ENCODE results near the gene SCYL3.
"Not testable (repeated sequence)": the region's sequence is repeated elsewhere in the genome, so short reads cannot be mapped to it uniquely, and the experiment has no call there.

Gene SCYL3, protein sequence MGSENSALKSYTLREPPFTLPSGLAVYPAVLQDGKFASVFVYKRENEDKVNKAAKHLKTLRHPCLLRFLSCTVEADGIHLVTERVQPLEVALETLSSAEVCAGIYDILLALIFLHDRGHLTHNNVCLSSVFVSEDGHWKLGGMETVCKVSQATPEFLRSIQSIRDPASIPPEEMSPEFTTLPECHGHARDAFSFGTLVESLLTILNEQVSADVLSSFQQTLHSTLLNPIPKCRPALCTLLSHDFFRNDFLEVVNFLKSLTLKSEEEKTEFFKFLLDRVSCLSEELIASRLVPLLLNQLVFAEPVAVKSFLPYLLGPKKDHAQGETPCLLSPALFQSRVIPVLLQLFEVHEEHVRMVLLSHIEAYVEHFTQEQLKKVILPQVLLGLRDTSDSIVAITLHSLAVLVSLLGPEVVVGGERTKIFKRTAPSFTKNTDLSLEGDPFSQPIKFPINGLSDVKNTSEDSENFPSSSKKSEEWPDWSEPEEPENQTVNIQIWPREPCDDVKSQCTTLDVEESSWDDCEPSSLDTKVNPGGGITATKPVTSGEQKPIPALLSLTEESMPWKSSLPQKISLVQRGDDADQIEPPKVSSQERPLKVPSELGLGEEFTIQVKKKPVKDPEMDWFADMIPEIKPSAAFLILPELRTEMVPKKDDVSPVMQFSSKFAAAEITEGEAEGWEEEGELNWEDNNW

DNA sequence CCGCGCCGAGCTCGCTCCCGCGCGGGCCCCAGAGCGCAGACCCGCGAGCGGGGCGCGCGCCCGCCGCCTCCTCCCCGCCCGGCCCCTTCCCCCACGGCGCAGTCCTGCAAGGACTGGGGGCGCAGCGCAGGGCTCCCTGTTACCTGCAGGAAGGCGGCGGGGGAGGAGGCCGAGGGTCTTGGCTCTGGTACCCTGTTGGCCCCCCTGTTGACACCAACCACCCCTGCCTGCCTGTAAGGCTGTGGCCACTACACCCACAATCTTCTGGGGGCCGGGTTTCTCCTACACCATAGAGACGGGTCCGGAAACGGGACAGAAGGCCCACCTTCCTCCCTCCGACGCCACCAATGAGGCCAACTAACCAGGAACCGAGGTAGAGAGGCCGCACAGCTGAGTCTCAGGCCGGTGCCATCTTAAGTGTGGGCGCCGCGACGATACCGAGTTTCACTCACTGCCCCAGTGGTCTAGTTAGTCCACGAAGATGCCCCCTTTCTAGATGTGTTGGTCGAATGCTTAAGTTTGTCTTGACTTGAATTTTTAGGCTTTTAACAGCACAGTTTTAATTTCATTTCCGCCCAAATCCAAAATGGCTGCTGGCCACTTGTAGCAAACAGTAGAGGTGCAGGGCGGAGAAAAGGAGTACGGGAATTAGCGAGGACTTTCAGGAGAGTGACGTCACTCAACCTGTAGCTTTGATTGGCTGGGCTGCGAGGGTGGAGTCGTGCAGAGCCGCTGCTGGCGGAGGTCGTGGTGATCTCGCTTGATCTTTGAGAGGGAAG, at the start of gene SCYL3:
SCYL3 (minus strand) TSS at position 252 of the 779 bp plus-strand sequence. CDS start 5,056 bp downstream, outside the sequence.
- DNase-seq (ENCODE audit: low read depth in 2 of 2), result peak; percentile 86 to 87

DNA sequence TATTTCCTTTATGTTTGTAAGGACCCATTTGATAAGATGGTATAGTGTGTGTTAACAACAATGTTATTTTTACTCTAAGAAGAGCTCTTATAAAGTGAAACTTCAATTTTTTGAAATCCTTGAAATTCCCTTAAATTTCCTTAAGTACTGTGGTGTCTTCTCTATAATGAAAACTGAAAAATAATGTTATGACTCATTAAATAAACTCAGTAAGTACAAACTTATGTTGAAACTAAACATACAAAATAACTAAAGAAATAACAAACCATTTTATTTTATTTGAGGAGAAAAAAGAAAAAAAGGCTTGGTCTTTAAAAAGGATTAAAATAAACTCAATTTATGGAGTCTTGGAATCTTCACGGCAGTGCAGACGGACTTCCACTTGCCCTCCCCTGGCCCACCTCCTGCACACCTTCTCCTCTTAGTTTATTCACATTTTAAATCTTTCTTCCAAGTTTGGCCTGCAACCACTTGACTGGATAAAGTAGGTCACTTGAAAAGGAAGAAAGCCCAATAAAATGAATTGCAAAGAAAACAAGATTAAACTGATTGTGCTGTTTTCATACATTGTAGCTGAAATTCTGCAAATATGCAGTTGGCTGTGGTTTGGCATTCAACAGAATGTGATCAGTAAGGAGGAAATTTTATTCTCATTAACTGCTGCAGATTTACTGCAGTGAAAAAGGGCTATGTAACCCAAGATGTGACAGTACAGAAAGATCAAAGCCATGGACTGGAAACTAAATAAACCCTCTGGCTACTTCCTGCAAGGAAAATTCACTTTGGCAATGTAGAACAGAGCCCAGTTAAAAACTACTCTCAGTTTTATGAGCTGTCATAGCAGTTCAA, 48.5 kb upstream of the SCYL3 start:
- DNase-seq (ENCODE audit: low read depth in 2 of 2), result no peak

DNA sequence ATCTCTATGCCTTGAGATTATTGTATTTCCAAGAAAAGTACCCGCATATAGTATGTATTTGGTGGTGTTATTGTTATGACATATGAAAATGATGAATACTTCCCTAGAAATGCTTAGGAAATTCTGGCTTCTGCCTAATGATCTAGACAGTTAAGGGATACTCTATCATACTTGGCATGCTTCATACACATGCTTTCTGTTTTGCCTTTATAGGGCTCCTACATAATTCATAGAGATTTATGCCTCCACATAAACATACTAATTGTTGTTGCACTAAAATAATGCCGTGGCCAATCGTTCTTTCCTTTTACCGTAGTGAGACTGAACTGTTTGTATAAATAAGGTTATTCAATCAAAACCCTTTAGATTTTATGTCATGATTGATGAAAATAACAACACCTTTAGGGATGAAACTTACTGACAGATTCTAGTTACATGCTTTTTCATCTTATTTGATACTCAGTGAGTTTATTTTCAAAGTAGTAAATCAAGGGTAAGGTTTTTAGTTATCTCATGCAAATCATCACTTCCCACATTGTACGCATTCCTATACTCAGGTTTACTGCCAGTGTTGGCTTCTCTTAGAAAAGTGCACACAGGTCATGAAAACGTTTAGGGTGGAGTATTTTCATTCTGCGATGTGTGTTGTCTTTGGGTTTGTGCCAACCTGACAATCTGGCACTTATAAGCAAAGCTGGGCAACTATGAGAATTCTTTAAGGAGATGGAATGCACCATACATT, 40.5 kb upstream of the SCYL3 start:
- no peak for DNase-seq (ENCODE audit: low read depth in 2 of 2)

- DNase-seq (ENCODE audit: low read depth in 2 of 2), result no peak
These were observed 38.1 kb upstream of the SCYL3 start for GRCh38 chr1:169931795-169932231.

GRCh38 chr1:169929210-169929526, 35.5 kb upstream of the SCYL3 start:
- no peak for DNase-seq (ENCODE audit: low read depth in 2 of 2)

DNA sequence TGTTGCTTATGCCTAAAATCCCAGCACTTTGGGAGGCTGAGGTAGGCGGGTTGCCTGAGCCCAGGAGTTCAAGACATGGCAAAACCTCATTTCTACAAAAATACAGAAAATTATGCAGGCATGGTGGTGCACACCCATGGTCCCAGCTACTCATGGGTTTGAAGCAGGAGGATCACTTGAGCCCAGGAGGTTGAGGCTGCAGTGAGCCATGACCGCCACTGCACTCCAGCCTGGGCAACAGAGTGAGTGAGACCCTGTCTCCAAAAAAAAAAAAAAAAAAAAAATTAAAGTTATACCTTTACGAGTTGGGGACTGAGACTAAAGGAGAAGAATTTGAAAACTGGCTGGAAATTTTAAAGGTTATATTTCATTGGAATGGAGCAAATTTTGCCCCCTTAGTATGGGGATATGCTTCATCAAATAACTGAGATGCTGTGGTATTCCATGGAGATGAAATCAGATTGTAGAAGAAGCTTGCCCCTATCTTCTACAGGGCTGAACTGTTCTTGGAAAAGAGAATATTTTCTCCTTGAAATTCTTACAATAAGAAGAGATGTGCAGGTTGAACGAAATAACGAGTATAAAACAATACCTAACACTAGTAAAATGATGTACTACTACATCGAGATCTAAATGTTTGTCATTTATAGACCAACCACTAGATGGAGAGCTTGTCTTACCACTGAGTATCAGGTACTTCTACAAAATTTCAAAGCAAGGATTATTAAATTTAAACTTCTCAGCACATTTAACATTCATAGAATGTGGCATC, 34.9 kb upstream of the SCYL3 start:
- DNase-seq (ENCODE audit: low read depth in 2 of 2), result no peak

DNA sequence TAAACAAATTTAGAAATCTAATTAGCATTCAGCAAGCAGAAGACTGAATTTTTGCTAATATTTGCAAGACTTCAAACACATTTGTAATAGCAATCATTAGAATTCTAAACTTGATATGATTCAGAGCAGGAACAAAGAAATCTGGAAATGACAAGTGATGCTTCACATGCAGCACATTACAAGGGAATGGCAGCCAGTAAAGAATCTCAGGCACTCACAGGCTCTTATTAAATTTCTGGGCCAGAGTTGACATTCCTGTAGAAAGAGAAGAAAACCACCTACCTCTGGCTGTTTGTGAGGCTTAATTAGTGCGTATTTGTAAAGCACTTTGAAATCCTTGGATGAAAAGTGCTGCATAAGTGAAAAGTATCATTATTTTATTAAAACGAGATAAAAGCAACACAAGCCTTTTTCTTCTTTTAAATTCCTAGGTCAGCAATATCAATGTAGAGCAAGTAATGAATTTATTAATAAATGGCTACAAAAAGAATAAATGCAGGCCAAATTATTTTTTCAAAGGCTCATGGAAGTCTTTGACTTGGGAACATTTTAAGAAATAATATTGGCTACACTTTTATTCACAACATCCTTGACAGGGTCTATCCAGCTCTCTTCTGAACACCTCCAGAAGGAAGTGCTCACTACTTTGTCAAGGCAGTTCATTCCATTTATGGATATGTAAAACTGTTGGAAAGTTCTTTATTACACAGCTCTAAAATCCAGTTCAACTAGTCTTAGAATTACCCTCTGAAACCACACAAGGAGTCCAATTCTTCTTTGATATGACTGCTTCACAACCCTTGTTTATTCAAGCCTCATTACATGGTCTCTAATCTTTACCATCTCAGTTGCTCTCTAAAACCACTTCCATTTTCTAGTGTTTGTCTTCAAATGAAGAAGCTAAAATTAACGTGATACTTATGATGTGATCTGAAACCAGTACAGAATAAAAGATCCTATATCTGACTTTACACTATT, 32.1 kb upstream of the SCYL3 start:
- no peak for DNase-seq (ENCODE audit: low read depth in 2 of 2)

- DNase-seq (ENCODE audit: low read depth in 2 of 2), result no peak
These were observed 31.1 kb upstream of the SCYL3 start for GRCh38 chr1:169924829-169925228.

GRCh38 chr1:169924063-169924462, 30.4 kb upstream of the SCYL3 start:
- DNase-seq (ENCODE audit: low read depth in 2 of 2), result no peak

- DNase-seq (ENCODE audit: low read depth in 2 of 2), result no peak
These were observed 27.4 kb upstream of the SCYL3 start for GRCh38 chr1:169921080-169921479.

DNA sequence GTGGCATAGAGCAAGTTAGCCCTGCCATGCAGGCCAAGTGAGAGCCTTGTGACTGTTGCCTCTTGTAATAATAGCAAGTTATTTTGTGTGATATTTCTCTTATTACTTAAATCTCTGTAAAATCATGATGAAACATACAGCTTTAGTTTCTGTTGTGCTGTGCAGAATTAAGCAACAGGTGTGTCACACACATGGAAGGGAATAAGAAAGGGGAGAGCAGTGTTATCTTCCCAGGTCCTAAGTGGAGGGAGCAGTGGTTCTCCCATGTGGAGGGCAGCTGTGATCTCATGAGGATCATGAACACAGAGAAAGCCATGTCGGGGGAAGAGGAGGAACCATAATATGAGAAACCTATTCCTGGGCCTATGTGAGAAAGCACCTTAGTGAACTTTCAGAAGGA, 25.2 kb upstream of the SCYL3 start:
- DNase-seq (ENCODE audit: low read depth in 2 of 2), result no peak

GRCh38 chr1:169918220-169918619, 24.5 kb upstream of the SCYL3 start:
- not testable (repeated sequence) for DNase-seq (ENCODE audit: low read depth in 2 of 2)

DNA sequence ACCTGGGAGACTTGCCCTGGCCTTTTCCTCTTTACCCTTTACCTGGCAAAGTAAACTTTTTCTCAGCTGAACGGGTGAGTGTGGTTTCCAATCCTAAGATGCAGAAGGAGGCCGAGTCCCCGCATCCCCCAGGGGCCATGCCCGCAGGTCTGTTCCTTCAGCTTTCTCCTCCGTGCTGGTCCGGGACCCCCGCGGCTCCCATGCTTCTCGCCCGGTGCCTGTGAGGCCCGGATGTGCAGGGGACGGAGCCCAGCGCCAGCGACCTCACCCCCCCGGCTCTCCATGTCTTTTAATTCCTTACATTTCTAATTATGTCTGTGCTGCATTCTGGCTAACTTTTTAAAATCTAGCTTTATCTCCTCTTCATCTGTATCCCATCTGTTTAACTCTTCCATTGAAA, 21.5 kb upstream of the SCYL3 start:
- DNase-seq (ENCODE audit: low read depth in 2 of 2), result no peak

- DNase-seq (ENCODE audit: low read depth in 2 of 2), result no peak
These were observed 20.8 kb upstream of the SCYL3 start for GRCh38 chr1:169914531-169914930.

DNA sequence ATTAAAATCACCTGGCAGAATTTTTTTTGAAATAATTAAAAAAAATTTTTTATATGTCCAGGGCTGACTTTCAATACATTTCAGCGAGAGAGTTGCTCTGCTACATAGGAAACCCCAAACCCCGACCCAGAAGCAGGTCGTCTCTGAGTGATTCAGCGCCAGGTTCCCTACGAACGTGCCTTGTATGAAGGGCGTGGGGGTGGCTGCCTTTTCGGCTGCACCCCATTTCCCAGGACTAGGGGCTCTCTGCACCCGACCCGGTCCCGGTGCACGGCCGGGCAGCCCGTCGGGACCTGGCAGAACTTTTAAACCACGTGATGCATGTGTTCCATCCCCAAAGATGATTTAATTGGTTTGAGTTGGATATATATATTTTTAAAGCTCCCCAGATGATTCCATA, 15.8 kb upstream of the SCYL3 start:
- no peak for DNase-seq (ENCODE audit: low read depth in 2 of 2)

DNA sequence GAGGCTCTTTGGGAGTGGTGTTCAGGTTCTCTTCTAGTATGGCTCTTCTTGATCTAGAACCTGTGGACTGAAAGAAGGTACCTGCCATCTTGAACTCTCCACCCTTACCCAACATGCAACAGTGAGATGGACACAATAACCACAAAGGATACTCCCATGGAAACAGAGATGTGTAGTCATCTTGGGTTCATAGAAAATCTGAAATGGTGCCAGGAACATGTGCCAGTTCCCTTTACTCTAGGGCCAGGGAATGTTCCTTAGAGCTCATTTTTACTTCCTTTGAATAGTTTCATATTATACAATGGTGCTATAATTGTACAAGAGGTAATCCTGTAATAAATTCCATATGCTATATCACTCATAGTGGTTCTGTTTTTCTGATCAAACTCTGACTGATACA, 13.2 kb upstream of the SCYL3 start:
- DNase-seq (ENCODE audit: low read depth in 2 of 2), result no peak

- no peak for DNase-seq (ENCODE audit: low read depth in 2 of 2)
These were observed 11.1 kb upstream of the SCYL3 start for GRCh38 chr1:169904834-169905233.

DNA sequence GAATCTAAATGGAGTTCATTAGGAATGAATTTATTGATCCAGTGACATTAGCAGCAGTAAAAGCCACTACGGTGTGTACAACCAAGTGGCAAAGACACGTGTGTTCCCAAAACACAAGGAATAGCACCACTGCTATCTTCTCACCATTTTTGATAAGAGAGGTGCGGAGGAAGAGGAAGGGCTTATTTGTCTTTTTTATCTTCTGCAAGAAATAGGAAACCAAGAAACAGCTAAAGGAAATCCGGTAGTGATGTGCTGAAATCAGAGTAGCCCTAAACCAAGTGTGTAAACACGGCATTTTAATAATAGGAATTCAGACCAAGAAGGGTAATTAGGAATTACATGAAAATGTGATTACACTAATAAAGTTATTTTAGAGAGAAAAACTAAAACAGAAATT, 9.1 kb upstream of the SCYL3 start:
- DNase-seq (ENCODE audit: low read depth in 2 of 2), result no peak

DNA sequence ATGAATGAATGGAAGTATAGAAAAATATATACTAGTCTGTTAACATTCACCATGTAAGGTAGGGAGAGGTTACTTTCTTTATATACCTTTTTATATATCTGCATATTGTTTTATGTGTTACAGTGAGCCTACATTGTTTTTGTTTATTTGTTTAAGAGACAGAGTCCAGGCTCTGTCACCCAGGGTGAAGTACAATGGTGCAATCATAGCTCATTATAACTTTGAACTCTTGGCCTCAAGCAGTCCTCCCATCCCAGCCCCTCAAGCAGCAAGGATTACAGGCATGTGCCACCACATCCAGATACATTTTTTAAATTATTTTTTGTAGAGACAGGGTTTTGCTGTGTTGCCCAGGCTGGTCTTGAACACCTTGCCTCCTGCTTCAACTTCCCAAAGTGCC, 7.4 kb upstream of the SCYL3 start:
- no peak for DNase-seq (ENCODE audit: low read depth in 2 of 2)
